CD4-positive, alpha-beta T cell treated with Interleukin-4 for 1 hour (primary cell): ENCODE measurements around the gene TRMT112.

Experiments used
- DNase-seq, 2 donors: peaks; one replicate each; pipeline ENCODE4 v3.0.0-alpha.2; 2020 to 2022

TRMT112 gene

GRCh38 chr11:64268025-64268892, 49.1 kb downstream of the TRMT112 start:
- no peak for DNase-seq

GRCh38 chr11:64267207-64267945, 50.0 kb downstream of the TRMT112 start:
- DNase-seq: no peak
